ENCODE measurements around the gene PCNT.

DNA sequence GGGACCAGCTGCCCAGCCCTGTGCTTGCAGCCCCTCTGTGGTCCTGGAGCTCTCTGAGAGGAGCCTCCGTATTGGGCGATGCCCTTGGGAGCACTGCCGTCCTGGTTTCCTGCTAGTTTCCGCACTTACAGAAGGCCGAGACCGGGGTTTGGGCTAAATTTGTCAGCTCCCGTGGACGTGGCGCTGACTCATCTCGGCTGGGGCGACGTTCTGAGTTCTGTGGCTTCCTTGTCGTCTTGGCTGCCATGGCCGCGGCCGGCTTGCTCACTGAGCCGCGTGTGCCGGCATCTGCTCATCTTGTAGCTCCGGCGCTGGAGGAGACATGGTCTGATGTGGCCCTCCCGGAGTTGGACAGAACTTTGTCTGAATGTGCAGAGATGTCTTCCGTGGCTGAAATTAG, 64.9 kb downstream of the PCNT start:
- TF ChIP-seq, protein P1, sequence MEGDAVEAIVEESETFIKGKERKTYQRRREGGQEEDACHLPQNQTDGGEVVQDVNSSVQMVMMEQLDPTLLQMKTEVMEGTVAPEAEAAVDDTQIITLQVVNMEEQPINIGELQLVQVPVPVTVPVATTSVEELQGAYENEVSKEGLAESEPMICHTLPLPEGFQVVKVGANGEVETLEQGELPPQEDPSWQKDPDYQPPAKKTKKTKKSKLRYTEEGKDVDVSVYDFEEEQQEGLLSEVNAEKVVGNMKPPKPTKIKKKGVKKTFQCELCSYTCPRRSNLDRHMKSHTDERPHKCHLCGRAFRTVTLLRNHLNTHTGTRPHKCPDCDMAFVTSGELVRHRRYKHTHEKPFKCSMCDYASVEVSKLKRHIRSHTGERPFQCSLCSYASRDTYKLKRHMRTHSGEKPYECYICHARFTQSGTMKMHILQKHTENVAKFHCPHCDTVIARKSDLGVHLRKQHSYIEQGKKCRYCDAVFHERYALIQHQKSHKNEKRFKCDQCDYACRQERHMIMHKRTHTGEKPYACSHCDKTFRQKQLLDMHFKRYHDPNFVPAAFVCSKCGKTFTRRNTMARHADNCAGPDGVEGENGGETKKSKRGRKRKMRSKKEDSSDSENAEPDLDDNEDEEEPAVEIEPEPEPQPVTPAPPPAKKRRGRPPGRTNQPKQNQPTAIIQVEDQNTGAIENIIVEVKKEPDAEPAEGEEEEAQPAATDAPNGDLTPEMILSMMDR (IDR thresholded peaks at IDR 0.05) = no peak
- no peak for TF ChIP-seq POLR2A (IDR thresholded peaks at IDR 0.05)

Data from lower leg skin (tissue), 3 donors.